Adrenal gland (tissue), 12 donors: Measurements from ENCODE around the gene OCLN. TPM values are rescaled to one million over a fixed set of nuclear protein-coding genes. Genes with fewer than 3 reads are reported as not detected.
"Not testable (repeated sequence)": the region's sequence is repeated elsewhere in the genome, so short reads cannot be mapped to it uniquely, and the experiment has no call there.

Experiments
- DNase-seq, 7 donors: peaks; one replicate each; pipeline ENCODE4 v3.0.0-alpha.2; 2019 to 2020
- H3K27ac ChIP-seq, 5 donors: fragments of 200-600 bp; sonication (generic) in 4 of 5; 1 replicate in 3 of 5; 2 replicates in 2 of 5; pipeline versions ENCODE4 v1.5.1 to v1.8.0; 2016 to 2020; ENCODE audit warnings: mild to moderate bottlenecking in 1 of 5
- H3K27me3 ChIP-seq: fragments of 200-600 bp; 2 replicates; pipeline ENCODE4 v1.8.0; 2021
- H3K36me3 ChIP-seq, 2 donors: fragments of 200-600 bp; replicated peaks in 1 of 2; 1 replicate in 1 of 2; 2 replicates in 1 of 2; pipeline versions ENCODE4 v1.5.1 to v1.8.0; 2018 to 2022
- H3K4me1 ChIP-seq, 2 donors: fragments of 200-600 bp; replicated peaks in 1 of 2; 1 replicate in 1 of 2; 2 replicates in 1 of 2; pipeline versions ENCODE4 v1.5.1 to v1.8.0; 2018 to 2021
- H3K4me3 ChIP-seq, 4 donors: fragments of 200-600 bp; sonication (generic) in 3 of 4; one replicate each; pipeline ENCODE4 v1.5.1; 2016 to 2018
- H3K9me3 ChIP-seq, 3 donors: fragments of 200-600 bp; sonication (generic) in 1 of 3; replicated peaks in 1 of 3; 1 replicate in 2 of 3; 2 replicates in 1 of 3; pipeline versions ENCODE4 v1.5.1 to v1.8.0; 2016 to 2021
- POLR2A ChIP-seq, 2 donors: fragments of 450-650 bp; IDR thresholded peaks; one replicate each; pipeline ENCODE4 v1.6.1; 2017; ENCODE audit warnings: antibody characterized with exemption in 2 of 2, mild to moderate bottlenecking in 2 of 2, moderate library complexity in 1 of 2
- WGBS, 4 donors: extraction: QIAGEN DNeasy Blood & Tissue Kit in 2 of 4; methylation state at CpG; one replicate each; pipeline versions ENCODE4 v1.1.5 to v1.1.7; 2013 to 2017; 5-methylcytosine and 5-hydroxymethylcytosine counted together
- intact Hi-C, 2 donors: fragments of 100-400 bp; cut with DNase I; formaldehyde crosslinking; loops; one replicate each; pipeline versions ENCODE4 v1.14.1 to v1.15.0; 2022 to 2023
- polyA plus RNA-seq, 3 donors: library from polyadenylated mRNA; stranded (reverse); fragments of 200-250 nt in 2 of 3; fragments of 350-450 nt in 1 of 3; fragmentation: Illumina TruSeq in 1 of 3; extraction: RNeasy Lipid Tissue Mini Kit (QIAGEN cat#74804) in 1 of 3; gene quantifications; one replicate each; pipeline ENCODE4 v1.2.3, GENCODE V29; 2013 to 2014
- total RNA-seq, 9 donors: library from RNA; depleted of rRNA in 4 of 9; stranded (reverse); fragments of >200 nt in 4 of 9; fragments of 120-200 nt in 1 of 9; fragmentation: NEBNext Ultra II Directional in 1 of 9; extraction: Animal tissue kit (Norgen Biotek cat#: 25700) in 1 of 9; gene quantifications; one replicate each; pipeline versions ENCODE4 v1.1.0 to v1.2.4, GENCODE V29; 2013 to 2023
- TF ChIP-seq, protein P1 (sequence below), 6 experiments: fragments of 450-650 bp in 4 of 6; fragments of 200-600 bp in 2 of 6; sonication (generic) in 1 of 6; IDR thresholded peaks; 1 replicate in 5 of 6; 2 replicates in 1 of 6; pipeline versions ENCODE4 v1.5.1 to v1.8.0; 2016 to 2021; ENCODE audit warnings: antibody characterized with exemption in 6 of 6, mild to moderate bottlenecking in 2 of 6, moderate library complexity in 1 of 6
- donor health status: healthy with polysubstance abuse.
- donor health status: Bipolar disorder and iron deficiency.
- donor health status: DM: yes; HTN: yes; CAD: no.
- donor health status: DM: no; HTN: no; CAD: no.
- donor health status: DM: no; HTN: no; CAD: no.
- donor health status: DM: yes; HTN: yes; CAD: no.

OCLN gene
- total and polyA plus RNA-seq, 12 donors = 0.16 to 8.8 (median 1.0) TPM

DNA sequence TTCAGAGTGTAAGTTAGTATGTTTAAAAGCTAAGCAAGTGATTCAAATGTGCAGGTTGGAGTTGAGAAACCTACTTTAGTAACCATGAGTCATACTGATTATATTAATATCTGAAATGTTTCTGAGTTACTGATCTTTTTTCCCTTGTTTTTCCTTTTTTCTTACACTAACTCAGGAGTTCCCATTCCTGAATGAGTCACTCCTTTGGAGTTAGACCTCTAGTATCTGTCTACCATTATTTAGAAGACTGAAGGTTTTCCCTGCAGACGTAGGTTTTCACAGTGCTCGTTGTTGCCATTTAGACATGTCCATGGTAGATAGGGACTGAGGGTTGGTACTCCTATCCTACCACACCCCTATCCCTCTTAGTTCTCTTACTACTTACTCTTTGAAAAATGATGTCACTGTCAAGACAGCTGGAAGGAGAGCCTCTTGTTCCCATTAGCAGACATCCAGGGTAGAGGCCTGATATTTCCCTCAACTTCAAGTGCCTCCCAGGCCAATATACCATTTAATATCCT lies 20.2 kb downstream of the OCLN start:
- H3K27me3 ChIP-seq = no peaks in the 10 kb centered on the region
- no peak overlapping the region for H3K4me3 ChIP-seq
- H3K9me3 ChIP-seq = no peaks in the 10 kb centered on the region
- no peak for DNase-seq
- TF ChIP-seq POLR2A (IDR thresholded peaks at IDR 0.05) = no peak
- TF ChIP-seq, protein P1, sequence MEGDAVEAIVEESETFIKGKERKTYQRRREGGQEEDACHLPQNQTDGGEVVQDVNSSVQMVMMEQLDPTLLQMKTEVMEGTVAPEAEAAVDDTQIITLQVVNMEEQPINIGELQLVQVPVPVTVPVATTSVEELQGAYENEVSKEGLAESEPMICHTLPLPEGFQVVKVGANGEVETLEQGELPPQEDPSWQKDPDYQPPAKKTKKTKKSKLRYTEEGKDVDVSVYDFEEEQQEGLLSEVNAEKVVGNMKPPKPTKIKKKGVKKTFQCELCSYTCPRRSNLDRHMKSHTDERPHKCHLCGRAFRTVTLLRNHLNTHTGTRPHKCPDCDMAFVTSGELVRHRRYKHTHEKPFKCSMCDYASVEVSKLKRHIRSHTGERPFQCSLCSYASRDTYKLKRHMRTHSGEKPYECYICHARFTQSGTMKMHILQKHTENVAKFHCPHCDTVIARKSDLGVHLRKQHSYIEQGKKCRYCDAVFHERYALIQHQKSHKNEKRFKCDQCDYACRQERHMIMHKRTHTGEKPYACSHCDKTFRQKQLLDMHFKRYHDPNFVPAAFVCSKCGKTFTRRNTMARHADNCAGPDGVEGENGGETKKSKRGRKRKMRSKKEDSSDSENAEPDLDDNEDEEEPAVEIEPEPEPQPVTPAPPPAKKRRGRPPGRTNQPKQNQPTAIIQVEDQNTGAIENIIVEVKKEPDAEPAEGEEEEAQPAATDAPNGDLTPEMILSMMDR (IDR thresholded peaks at IDR 0.05) = no peak
- 70 to 94% (median 82%) methylated on average over 2 of the region's 2 CpGs for WGBS, 4 donors
- H3K4me1 ChIP-seq = no peaks in the 10 kb centered on the region
- intact Hi-C loops = no loop called here
- H3K27ac ChIP-seq = no peak overlapping the region
- H3K36me3 ChIP-seq = no peaks in the 10 kb centered on the region

DNA sequence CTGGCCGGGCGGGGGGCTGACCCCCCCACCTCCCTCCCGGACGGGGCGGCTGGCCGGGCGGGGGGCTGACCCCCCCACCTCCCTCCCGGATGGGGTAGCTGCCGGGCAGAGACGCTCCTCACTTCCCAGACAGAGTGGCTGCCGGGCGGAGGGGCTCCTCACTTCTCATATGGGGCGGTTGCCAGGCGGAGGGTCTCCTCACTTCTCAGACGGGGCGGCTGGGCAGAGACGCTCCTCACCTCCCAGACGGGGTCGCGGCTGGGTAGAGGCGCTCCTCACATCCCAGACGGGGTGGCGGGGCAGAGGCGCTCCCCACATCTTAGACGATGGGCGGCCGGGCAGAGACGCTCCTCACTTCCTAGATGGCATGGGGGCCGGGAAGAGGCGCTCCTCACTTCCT lies 23.0 kb downstream of the OCLN start:
- DNase-seq, intact Hi-C loops, H3K9me3 ChIP-seq, H3K27me3 ChIP-seq, H3K4me1 ChIP-seq, H3K27ac ChIP-seq, H3K4me3 ChIP-seq, H3K36me3 ChIP-seq: not testable (repeated sequence)
- 97% methylated on average over 9 to 24 of the region's 30 CpGs; no CpG with 5 or more reads in 2 of the 4 donors for WGBS, 4 donors

- no peak for DNase-seq
- no peak overlapping the region for H3K27ac ChIP-seq
- H3K9me3 ChIP-seq = no peaks in the 10 kb centered on the region
- no peak for TF ChIP-seq POLR2A (IDR thresholded peaks at IDR 0.05)
- TF ChIP-seq, protein P1 (IDR thresholded peaks at IDR 0.05) = no peak
- 71 to 83% (median 75%) methylated on average over 1 of the region's 1 CpG for WGBS, 4 donors
- no peaks in the 10 kb centered on the region for H3K4me1 ChIP-seq
- intact Hi-C loops = no loop called here
- H3K4me3 ChIP-seq = no peak overlapping the region
- H3K27me3 ChIP-seq = no peaks in the 10 kb centered on the region
- no peaks in the 10 kb centered on the region for H3K36me3 ChIP-seq
Measured at GRCh38 chr5:69516769-69517168, 24.2 kb downstream of the OCLN start.

GRCh38 chr5:69517763-69518212 lies 25.2 kb downstream of the OCLN start:
- intact Hi-C loops = no loop called here
- Histone ChIP-seq H3K4me3 (no peak overlapping the region), H3K27me3 (no peaks in the 10 kb centered on the region), H3K27ac (no peak overlapping the region), H3K4me1 (no peaks in the 10 kb centered on the region), H3K9me3 (no peaks in the 10 kb centered on the region), H3K36me3 (no peaks in the 10 kb centered on the region)
- no peak for TF ChIP-seq POLR2A (IDR thresholded peaks at IDR 0.05)
- TF ChIP-seq, protein P1 (IDR thresholded peaks at IDR 0.05) = no peak
- 43 to 52% (median 48%) methylated on average over 4 of the region's 4 CpGs for WGBS, 4 donors
- no peak for DNase-seq

DNA sequence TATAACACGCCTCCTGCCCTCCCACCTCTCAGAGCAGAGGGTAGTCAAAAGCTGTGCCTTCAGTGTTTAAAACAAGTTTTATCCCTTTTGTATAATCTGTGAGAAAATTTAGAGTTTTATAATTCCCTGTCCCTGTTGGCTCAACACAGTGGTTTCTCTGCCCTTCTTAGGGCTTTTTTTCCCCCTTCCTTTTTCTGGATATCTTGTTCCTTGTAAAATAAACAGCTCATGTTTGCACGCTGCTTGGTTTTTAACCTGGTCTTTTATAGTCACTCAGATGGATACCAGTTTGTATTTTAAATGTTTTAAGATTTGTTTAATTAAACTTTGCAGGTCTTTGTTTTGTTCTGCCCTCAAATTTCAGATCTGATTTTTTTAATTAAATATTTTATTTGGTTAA lies 26.7 kb downstream of the OCLN start:
- Histone ChIP-seq H3K4me1 (no peaks in the 10 kb centered on the region), H3K27ac (no peak overlapping the region), H3K36me3 (no peaks in the 10 kb centered on the region), H3K9me3 (no peaks in the 10 kb centered on the region), H3K4me3 (no peak overlapping the region), H3K27me3 (no peaks in the 10 kb centered on the region)
- intact Hi-C loops = no loop called here
- WGBS, 4 donors = 75 to 82% (median 79%) methylated on average over 2 of the region's 2 CpGs
- TF ChIP-seq, protein P1 (IDR thresholded peaks at IDR 0.05) = no peak
- no peak for TF ChIP-seq POLR2A (IDR thresholded peaks at IDR 0.05)
- DNase-seq = no peak
